SK-N-SH treated with all-trans-retinoic acid at 6 μM for 48 hours (cell line): ENCODE data around the gene PLA2G6.

Source experiments
- ATAC-seq: fragments of 200-7000 bp; cut with Tn5 transposase; 3 replicates; pipeline ENCODE4 v1.9.1; 2020; ENCODE audit warnings: mild to moderate bottlenecking, moderate library complexity
- ARNTL ChIP-seq: fragments of 450-650 bp; formaldehyde crosslinking; IDR thresholded peaks from 2 replicates; pipeline ENCODE4 v1.5.0; 2020; ENCODE audit warnings: low read depth, mild to moderate bottlenecking, moderate library complexity, borderline replicate concordance
- BACH2 ChIP-seq: fragments of 250-450 bp; sonication (Bioruptor Pico); IDR thresholded peaks from 2 replicates; pipeline ENCODE4 v1.9.0; 2021; ENCODE audit warnings: mild to moderate bottlenecking, borderline replicate concordance
- CSDC2 ChIP-seq: fragments of 250-450 bp; sonication (Bioruptor Pico); IDR thresholded peaks from 2 replicates; pipeline ENCODE4 v1.5.0; 2020; ENCODE audit warnings: mild to moderate bottlenecking, moderate library complexity
- ESRRG ChIP-seq: fragments of 250-450 bp; sonication (Bioruptor Pico); IDR thresholded peaks from 2 replicates; pipeline ENCODE4 v1.6.1; 2021; ENCODE audit warnings: mild to moderate bottlenecking
- GLIS3 ChIP-seq: fragments of 250-450 bp; sonication (Bioruptor Pico); IDR thresholded peaks from 2 replicates; pipeline ENCODE4 v1.5.0; 2020; ENCODE audit warnings: mild to moderate bottlenecking, moderate library complexity
- ISL1 ChIP-seq: fragments of 250-450 bp; sonication (Bioruptor Pico); IDR thresholded peaks from 2 replicates; pipeline ENCODE4 v2.1.2; 2022; ENCODE audit warnings: mild to moderate bottlenecking, moderate library complexity
- OSR1 ChIP-seq: fragments of 250-450 bp; sonication (Bioruptor Pico); IDR thresholded peaks from 2 replicates; pipeline ENCODE4 v1.8.0; 2022; ENCODE audit warnings: moderate library complexity, mild to moderate bottlenecking, inconsistent platforms
- PPARA ChIP-seq: fragments of 250-450 bp; sonication (Bioruptor Pico); IDR thresholded peaks from 2 replicates; pipeline ENCODE4 v1.5.0; 2020; ENCODE audit warnings: mild to moderate bottlenecking, borderline replicate concordance
- RARB ChIP-seq: fragments of 250-450 bp; sonication (Bioruptor Pico); IDR thresholded peaks from 2 replicates; pipeline ENCODE4 v1.8.0; 2021; ENCODE audit warnings: mild to moderate bottlenecking, moderate library complexity
- SNAI2 ChIP-seq: fragments of 250-450 bp; sonication (Bioruptor Pico); IDR thresholded peaks from 2 replicates; pipeline ENCODE4 v1.5.0; 2020; ENCODE audit warnings: mild to moderate bottlenecking, moderate library complexity
- TCF4 ChIP-seq: fragments of 250-450 bp; sonication (Bioruptor Pico); IDR thresholded peaks from 2 replicates; pipeline ENCODE4 v1.8.0; 2021; ENCODE audit warnings: mild to moderate bottlenecking, moderate library complexity, borderline replicate concordance
- TOX ChIP-seq: fragments of 250-450 bp; sonication (Bioruptor Pico); IDR thresholded peaks from 2 replicates; pipeline ENCODE4 v1.8.0; 2021; ENCODE audit warnings: mild to moderate bottlenecking, moderate library complexity, borderline replicate concordance
- ZC3H10 ChIP-seq: fragments of 250-450 bp; sonication (Bioruptor Pico); IDR thresholded peaks from 2 replicates; pipeline ENCODE4 v1.5.1; 2021; ENCODE audit warnings: mild to moderate bottlenecking, moderate library complexity
- ZFP3 ChIP-seq: fragments of 250-450 bp; sonication (Bioruptor Pico); IDR thresholded peaks from 2 replicates; pipeline ENCODE4 v1.5.0; 2020; ENCODE audit warnings: mild to moderate bottlenecking, moderate library complexity
- ZFP30 ChIP-seq: fragments of 450-650 bp; formaldehyde crosslinking; IDR thresholded peaks from 2 replicates; pipeline ENCODE4 v1.5.0; 2022; ENCODE audit warnings: mild to moderate bottlenecking, moderate library complexity
- ZNF565 ChIP-seq: fragments of 450-650 bp; formaldehyde crosslinking; conservative IDR thresholded peaks from 2 replicates; pipeline ENCODE4 v1.5.0; 2020; ENCODE audit warnings: low read depth, mild to moderate bottlenecking, moderate library complexity
- ZNF70 ChIP-seq: fragments of 450-650 bp; formaldehyde crosslinking; IDR thresholded peaks from 2 replicates; pipeline ENCODE4 v1.5.0; 2020; ENCODE audit warnings: mild to moderate bottlenecking, moderate library complexity
- ZNF8 ChIP-seq: fragments of 450-650 bp; formaldehyde crosslinking; IDR thresholded peaks from 2 replicates; pipeline ENCODE4 v1.5.0; 2020; ENCODE audit warnings: mild to moderate bottlenecking, moderate library complexity
- TF ChIP-seq, protein P1 (sequence below): fragments of 250-450 bp; sonication (Bioruptor Pico); IDR thresholded peaks from 2 replicates; pipeline ENCODE4 v1.5.0; 2020; ENCODE audit warnings: mild to moderate bottlenecking, moderate library complexity
- TF ChIP-seq, protein P2 (sequence below): fragments of 250-450 bp; sonication (Bioruptor Pico); IDR thresholded peaks from 2 replicates; pipeline ENCODE4 v1.8.0; 2020; ENCODE audit warnings: mild to moderate bottlenecking, moderate library complexity, borderline replicate concordance
- TF ChIP-seq, protein P3 (sequence below): fragments of 250-450 bp; sonication (Bioruptor Pico); IDR thresholded peaks from 2 replicates; pipeline ENCODE4 v1.8.0; 2021; ENCODE audit warnings: low read depth, mild to moderate bottlenecking, moderate library complexity, borderline replicate concordance
- TF ChIP-seq, protein P4 (sequence below): fragments of 250-450 bp; sonication (Bioruptor Pico); IDR thresholded peaks from 2 replicates; pipeline ENCODE4 v1.5.1; 2020; ENCODE audit warnings: low read depth, mild to moderate bottlenecking, moderate library complexity
- TF ChIP-seq, protein P5 (sequence below): fragments of 250-450 bp; sonication (Bioruptor Pico); IDR thresholded peaks from 2 replicates; pipeline ENCODE4 v1.5.1; 2021; ENCODE audit warnings: mild to moderate bottlenecking, moderate library complexity

The PLA2G6 gene

DNA sequence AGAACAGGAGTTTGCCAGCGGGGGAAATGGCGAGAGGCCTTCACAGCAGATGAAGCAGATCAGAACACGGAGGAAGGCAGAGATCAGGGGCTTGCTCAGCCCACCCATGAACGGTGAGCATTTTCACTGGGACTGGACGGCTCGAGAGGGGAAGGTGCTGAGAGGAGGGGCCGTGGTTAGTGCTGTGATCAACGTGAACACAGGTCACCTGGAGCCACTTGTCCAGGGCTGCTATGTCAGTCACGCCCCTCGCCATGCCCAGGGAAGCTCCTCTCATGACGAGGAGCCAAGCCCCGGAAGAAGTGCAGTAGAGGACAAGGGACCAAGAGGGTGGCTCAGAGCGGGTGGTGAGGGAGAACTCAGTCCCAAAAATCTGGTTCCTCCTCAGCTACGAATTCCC is 7.0 kb downstream of the PLA2G6 start:
- ATAC-seq, result no peak
- TF ChIP-seq ZNF8 (no peak), ISL1 (CRISPR knock-in tag) (no peak), CSDC2 (CRISPR knock-in tag) (no peak), GLIS3 (no peak), RARB (CRISPR knock-in tag) (no peak), ZFP3 (no peak), BACH2 (no peak), PPARA (CRISPR knock-in tag) (no peak), ESRRG (CRISPR knock-in tag) (no peak), TOX (CRISPR knock-in tag) (no peak), OSR1 (CRISPR knock-in tag) (no peak), SNAI2 (CRISPR knock-in tag) (no peak), ZNF70 (CRISPR knock-in tag) (no peak), ARNTL (CRISPR knock-in tag) (no peak), ZC3H10 (no peak)
- TF ChIP-seq, protein P1, sequence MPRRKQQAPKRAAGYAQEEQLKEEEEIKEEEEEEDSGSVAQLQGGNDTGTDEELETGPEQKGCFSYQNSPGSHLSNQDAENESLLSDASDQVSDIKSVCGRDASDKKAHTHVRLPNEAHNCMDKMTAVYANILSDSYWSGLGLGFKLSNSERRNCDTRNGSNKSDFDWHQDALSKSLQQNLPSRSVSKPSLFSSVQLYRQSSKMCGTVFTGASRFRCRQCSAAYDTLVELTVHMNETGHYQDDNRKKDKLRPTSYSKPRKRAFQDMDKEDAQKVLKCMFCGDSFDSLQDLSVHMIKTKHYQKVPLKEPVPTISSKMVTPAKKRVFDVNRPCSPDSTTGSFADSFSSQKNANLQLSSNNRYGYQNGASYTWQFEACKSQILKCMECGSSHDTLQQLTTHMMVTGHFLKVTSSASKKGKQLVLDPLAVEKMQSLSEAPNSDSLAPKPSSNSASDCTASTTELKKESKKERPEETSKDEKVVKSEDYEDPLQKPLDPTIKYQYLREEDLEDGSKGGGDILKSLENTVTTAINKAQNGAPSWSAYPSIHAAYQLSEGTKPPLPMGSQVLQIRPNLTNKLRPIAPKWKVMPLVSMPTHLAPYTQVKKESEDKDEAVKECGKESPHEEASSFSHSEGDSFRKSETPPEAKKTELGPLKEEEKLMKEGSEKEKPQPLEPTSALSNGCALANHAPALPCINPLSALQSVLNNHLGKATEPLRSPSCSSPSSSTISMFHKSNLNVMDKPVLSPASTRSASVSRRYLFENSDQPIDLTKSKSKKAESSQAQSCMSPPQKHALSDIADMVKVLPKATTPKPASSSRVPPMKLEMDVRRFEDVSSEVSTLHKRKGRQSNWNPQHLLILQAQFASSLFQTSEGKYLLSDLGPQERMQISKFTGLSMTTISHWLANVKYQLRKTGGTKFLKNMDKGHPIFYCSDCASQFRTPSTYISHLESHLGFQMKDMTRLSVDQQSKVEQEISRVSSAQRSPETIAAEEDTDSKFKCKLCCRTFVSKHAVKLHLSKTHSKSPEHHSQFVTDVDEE (CRISPR knock-in tag), result no peak
- TF ChIP-seq, protein P2, sequence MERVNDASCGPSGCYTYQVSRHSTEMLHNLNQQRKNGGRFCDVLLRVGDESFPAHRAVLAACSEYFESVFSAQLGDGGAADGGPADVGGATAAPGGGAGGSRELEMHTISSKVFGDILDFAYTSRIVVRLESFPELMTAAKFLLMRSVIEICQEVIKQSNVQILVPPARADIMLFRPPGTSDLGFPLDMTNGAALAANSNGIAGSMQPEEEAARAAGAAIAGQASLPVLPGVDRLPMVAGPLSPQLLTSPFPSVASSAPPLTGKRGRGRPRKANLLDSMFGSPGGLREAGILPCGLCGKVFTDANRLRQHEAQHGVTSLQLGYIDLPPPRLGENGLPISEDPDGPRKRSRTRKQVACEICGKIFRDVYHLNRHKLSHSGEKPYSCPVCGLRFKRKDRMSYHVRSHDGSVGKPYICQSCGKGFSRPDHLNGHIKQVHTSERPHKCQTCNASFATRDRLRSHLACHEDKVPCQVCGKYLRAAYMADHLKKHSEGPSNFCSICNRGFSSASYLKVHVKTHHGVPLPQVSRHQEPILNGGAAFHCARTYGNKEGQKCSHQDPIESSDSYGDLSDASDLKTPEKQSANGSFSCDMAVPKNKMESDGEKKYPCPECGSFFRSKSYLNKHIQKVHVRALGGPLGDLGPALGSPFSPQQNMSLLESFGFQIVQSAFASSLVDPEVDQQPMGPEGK (CRISPR knock-in tag), result no peak
- TF ChIP-seq, protein P3, sequence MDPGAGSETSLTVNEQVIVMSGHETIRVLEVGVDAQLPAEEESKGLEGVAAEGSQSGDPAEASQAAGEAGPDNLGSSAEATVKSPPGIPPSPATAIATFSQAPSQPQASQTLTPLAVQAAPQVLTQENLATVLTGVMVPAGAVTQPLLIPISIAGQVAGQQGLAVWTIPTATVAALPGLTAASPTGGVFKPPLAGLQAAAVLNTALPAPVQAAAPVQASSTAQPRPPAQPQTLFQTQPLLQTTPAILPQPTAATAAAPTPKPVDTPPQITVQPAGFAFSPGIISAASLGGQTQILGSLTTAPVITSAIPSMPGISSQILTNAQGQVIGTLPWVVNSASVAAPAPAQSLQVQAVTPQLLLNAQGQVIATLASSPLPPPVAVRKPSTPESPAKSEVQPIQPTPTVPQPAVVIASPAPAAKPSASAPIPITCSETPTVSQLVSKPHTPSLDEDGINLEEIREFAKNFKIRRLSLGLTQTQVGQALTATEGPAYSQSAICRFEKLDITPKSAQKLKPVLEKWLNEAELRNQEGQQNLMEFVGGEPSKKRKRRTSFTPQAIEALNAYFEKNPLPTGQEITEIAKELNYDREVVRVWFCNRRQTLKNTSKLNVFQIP (CRISPR knock-in tag), result no peak
- TF ChIP-seq, protein P4, sequence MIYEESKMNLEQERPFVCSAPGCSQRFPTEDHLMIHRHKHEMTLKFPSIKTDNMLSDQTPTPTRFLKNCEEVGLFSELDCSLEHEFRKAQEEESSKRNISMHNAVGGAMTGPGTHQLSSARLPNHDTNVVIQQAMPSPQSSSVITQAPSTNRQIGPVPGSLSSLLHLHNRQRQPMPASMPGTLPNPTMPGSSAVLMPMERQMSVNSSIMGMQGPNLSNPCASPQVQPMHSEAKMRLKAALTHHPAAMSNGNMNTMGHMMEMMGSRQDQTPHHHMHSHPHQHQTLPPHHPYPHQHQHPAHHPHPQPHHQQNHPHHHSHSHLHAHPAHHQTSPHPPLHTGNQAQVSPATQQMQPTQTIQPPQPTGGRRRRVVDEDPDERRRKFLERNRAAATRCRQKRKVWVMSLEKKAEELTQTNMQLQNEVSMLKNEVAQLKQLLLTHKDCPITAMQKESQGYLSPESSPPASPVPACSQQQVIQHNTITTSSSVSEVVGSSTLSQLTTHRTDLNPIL (CRISPR knock-in tag), result no peak

DNA sequence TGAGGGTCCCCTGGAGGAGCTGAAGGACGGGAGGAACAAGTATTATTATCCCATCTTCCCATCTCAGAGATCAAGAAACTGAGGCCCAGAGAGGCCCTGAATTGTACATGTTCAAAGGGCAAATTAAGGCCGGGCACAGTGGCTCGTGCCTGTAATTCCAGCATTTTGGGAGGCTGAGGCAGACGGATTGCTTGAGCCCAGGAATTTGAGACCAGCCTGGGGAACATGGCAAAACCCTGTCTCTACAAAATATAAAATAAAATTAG is 8.1 kb downstream of the PLA2G6 start:
- TF ChIP-seq ZNF8 (no peak), ZFP30 (CRISPR knock-in tag) (no peak), BACH2 (no peak), TCF4 (CRISPR knock-in tag) (no peak), ZNF565 (CRISPR knock-in tag) (no peak), CSDC2 (CRISPR knock-in tag) (no peak), ESRRG (CRISPR knock-in tag) (no peak), PPARA (CRISPR knock-in tag) (no peak), GLIS3 (no peak), ISL1 (CRISPR knock-in tag) (no peak), ZC3H10 (no peak), ZNF70 (CRISPR knock-in tag) (no peak), OSR1 (CRISPR knock-in tag) (no peak)
- TF ChIP-seq, protein P4 (CRISPR knock-in tag), result no peak
- TF ChIP-seq, protein P1 (CRISPR knock-in tag), result no peak
- TF ChIP-seq, protein P2 (CRISPR knock-in tag), result no peak
- TF ChIP-seq, protein P5, sequence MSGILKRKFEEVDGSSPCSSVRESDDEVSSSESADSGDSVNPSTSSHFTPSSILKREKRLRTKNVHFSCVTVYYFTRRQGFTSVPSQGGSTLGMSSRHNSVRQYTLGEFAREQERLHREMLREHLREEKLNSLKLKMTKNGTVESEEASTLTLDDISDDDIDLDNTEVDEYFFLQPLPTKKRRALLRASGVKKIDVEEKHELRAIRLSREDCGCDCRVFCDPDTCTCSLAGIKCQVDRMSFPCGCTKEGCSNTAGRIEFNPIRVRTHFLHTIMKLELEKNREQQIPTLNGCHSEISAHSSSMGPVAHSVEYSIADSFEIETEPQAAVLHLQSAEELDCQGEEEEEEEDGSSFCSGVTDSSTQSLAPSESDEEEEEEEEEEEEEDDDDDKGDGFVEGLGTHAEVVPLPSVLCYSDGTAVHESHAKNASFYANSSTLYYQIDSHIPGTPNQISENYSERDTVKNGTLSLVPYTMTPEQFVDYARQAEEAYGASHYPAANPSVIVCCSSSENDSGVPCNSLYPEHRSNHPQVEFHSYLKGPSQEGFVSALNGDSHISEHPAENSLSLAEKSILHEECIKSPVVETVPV (CRISPR knock-in tag), result no peak
- ATAC-seq, result no peak
